ENCODE measurements around the gene UFSP1.

UFSP1 gene

DNA sequence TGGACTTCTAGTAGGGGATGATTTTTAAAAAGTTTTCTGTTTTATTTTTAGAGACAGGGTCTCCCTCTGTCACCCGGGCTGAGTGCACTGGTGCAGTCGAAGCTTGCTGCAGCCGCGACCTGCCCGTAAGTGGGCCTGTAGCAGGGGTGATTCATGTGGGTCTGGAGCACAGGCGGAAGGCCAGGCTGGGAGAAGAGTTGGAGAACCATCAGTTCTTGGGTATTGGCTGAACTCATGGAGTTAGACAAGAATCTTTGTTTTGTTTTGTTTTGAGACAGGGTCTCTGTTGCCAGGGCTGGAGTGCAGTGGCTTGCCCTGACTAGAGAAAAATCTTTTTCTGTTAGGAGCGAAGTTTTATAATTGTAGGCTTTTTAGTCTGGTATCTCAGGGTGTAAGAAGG lies 8.9 kb downstream of the UFSP1 start:
- DNase-seq, result no peak

DNA sequence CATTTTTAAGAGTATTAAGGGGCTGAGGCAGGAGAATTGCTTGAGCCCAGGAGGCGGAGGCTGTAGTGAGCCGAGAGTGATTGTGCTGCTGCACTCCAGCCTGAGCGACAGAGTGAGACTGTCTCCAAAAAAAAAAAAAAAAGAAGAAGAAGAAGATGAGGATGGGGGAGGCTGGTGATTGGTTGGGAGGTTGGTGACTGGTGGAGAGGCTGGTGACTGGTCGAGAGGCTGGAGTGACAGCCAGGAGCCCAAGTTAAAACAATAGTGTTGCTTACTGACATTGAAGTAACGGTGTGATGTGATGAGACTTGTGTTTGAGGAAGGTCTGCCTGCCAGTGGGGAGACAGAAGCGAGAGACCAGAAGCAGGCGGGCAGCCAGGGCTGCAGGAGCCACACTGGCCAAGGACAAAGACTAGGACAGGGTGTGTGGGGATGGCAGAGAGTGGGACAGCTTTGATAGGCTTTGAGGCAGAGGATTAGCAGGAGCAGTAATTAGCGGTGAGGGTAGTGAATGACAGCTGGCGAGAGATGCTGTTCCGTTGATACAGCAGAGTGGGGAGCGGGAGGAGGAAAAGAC lies 9.7 kb downstream of the UFSP1 start:
- DNase-seq, result no peak

DNA sequence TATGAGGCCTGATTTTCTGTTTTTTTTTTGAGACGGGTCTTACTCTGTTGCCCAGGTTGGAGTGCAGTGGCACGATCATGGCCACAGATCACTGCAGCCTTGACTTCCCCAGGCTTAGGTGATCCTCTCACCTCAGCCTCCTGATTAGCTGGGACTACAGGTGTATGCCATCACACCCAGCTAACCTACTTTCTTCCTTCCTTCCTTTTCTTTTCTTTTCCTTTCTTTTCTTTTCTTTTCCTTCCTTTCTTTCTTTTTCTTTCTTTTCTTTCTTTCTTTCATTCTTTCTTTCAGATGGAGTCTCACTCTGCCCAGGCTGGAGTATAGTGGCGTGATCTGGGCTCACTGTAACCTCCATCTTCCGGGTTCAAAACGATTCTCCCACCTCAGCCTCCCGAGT lies 10.8 kb downstream of the UFSP1 start:
- DNase-seq, result no peak

DNA sequence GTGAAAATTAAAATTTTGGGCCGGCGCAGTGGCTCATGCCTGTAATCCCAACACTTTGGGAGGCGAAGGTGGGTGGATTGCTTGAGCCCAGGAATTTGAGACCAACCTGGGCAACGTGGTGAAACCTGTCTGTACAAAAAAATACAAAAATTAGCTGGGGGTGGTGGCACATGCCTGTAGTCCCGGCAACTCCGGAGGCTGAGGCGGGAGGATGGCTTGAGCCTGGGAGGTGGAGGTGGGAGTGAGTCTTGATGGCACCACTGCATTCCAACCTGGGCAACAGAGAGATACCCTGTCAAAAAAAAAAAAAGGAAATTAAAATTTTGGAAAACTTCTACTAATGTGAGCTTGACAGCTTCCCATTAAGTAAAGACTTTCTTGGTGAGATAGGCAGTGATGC lies 11.5 kb downstream of the UFSP1 start:
- no peak for DNase-seq

DNA sequence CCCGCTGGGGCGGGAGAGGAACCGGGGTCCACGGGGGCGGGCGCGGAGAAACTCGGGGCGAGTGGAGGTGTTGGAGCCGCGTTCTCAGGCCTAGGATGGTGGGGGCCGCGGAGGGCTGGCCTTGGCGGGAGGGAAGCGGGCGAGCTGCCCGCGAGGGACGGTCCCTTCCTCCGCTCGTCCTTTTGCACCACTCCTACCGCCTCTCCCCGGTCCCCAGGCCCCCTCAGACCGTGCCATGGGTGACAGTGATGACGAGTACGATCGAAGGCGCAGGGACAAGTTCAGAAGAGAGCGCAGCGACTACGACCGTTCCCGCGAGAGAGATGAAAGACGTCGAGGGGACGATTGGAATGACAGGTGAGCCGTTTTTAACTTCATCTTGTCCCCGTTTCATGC lies 14.2 kb downstream of the UFSP1 start:
- no peak for DNase-seq

DNA sequence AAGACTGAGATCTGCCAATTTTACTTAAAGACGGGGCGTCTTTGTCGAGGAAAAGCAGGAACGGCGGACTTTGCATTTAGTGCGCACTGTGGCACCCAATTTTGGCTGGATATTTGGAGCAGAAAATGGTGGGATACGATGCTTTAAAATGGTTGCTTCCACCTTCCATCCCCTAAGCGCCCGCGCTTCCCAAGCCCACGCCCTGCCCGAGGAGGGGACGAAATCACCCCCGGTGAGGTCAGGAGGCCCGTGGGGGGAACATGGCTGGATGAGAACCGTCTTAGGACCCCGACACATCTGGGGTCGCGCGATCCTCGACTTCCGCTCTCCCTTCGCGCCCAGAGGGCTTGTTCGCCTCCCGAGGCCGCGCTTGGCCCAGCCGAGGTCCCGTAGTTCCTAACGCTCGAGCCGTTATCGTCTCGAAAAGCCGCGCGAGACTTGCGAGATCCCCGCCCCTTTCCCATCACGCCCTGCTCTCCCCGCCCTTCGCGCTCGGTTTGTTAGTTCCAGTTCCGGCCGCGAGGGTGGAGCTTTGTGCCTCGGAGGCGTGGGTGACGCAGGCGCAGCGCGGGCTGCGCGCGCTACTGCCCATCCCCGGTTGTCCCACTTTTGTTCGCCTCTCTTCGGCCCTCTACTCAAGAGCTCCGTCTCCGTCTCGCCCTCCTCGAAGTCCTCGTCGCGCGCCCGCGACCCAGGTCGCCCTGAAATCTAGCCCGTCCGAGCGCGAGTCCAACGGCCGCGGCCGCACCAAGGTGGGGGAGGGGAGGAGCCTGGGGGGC lies 14.7 kb downstream of the UFSP1 start, which contains the start of gene SRRT:
TSS of gene SRRT (plus strand) at position 527 of the 779 bp plus-strand sequence. CDS start 488 bp downstream, outside the sequence.
- DNase-seq, result peak; percentile 98

DNA sequence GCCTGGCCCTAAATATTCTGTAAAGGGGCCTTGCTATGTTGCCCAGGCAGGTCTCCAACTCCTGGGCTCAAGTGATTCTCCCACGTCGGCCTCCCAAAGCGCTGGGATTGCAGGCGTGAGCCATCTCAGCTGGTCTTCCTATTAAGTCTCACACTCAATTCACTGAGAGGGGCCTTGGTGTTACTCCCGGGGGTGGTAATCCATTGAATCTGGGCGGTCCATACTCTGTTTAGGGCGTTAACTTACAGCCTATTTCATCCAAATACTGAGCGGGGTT lies 15.3 kb downstream of the UFSP1 start:
- DNase-seq, result no peak

DNA sequence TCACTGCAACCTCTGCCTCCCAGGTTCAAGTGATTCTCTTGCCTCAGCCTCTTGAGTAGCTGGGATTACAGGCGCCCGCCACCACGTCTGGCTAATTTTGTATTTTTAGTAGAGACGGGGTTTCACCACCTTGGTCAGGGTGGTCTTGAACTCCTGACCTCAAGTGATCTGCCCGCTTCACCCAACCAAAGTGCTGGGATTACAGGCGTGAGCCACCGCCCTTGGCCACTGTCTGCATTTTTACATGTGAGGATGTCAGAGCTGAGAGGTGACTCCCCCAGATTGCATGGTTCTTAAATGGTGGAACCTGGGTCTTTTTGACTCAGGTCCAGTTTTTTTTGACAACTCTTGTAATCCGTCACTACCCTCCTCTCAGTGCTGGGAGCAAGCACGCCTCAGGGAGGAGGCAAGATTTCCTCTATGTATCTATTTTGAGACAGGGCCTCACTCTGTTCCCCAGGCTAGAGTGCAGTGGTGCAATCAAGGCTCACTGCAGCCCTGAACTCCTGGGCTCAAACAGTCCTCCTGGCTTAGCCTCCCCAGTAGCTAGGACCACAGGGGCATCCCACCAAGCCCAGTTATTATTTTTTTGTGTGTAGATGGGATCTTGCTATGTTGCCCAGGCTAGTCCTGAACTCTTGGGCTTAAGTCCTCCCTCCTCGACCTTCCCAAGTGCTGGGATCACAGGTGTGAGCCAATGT lies 15.8 kb downstream of the UFSP1 start:
- no peak for DNase-seq

DNA sequence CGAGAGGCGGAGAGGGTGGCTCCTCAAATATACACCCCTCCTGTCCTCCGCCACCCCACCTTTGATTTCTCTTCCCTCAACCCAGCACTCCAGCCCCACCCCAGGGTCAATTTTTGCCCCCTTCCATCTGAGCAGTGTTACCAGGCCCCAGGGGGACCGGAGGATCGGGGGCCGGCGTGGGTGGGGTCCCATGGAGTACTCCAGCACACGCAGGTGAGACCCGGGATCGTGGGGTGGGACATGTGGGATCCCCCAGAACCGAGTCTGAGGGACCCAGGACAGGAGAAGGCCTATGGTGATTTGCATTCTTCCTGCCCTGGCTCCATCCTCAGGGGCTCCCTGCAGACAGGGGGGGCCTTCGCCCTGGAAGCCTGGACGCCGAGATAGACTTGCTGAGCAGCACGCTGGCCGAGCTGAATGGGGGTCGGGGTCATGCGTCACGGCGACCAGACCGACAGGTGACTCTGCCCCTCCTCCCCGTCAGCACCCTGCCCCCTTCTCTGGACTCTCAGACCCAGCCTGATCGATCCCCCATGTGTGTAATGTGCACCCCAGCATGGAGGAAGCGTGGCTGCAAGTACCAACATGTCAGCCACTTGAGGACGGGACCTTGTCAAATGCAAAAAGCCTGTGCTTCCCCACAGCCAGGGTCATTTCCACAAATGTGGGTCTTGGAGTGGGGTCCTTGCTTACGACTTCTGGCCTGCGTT lies 21.6 kb downstream of the UFSP1 start:
- DNase-seq, result no peak

DNA sequence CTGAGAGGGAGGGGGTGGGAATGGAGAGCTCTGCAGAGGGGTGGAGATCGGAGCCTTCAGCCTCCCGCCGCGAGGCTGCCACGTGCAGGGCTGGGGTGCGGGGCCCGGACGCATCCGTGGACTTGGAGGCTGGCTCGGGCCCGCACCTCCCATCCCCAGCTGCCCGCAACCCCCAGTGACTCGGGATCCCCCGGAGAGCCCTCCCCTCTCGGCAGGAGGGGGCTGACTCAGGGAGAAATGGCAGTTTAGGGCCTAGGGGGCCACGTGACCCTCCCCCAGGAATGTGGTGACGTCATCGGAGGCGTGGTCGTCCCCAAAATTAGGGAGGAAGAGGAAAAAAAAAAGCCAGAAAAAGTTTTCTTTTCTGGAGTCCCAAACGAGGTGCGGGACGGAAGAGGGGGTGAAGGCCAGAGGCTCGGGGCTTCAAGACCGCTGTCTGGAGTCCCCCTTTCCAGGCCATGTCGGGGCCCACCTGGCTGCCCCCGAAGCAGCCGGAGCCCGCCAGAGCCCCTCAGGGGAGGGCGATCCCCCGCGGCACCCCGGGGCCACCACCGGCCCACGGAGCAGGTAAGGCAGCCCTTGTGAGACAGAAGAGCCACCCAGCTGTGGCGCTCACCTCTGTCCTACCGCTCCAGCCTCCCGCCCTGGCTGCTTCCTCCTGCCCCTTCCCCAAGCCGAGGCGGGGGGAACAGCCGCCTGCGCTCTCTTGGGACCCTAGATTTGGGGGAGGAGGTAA lies 22.3 kb downstream of the UFSP1 start, which contains the start of gene TRIP6:
TSS of gene TRIP6 (plus strand) at position 348 of the 736 bp plus-strand sequence. CDS start at position 459, 111 bp downstream.
- DNase-seq, result no peak

DNA sequence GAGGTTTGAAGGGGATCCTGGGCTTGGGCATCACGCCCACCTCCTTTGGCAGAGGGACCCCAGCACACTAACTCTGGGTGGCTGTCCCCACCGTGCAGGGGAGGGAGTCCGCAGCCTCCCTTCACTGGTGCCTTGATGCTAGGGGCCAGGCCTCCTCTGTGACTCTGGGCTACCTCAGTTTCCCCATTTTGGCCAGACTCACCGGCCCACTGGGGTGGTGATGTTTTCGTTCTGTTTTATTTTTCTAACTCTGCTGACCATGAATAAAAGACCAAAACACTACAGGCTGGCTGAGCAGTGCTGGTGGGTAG lies 22.8 kb downstream of the UFSP1 start:
- DNase-seq, result no peak

DNA sequence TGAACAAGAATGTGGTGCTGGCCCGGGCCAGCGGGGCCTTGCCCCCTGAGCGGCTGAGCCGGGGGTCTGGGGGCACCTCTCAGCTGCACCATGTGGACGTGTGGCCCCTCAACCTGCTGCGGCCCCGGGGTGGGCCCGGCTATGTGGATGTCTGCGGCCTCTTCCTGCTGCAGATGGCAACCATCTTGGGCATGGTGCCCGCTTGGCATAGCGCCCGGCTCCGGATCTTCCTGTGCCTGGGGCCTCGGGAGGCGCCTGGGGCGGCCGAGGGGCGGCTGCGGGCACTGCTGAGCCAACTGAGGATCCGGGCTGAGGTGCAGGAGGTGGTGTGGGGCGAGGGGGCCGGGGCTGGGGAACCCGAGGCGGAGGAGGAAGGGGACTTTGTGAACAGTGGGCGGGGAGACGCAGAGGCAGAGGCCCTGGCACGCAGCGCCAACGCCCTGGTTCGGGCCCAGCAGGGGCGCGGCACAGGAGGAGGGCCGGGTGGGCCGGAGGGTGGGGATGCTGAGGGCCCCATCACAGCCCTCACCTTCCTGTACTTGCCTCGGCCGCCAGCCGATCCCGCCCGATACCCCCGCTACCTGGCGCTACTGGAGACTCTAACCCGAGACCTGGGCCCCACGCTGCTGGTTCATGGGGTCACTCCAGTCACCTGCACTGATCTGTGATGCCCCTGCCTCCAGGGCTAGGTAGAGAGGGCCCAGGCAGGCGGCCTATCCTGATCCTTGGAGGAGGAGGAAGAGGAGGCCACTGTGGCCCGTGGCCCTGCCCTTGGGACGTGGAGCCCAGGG lies 23.4 kb downstream of the UFSP1 start:
- no peak for DNase-seq

DNA sequence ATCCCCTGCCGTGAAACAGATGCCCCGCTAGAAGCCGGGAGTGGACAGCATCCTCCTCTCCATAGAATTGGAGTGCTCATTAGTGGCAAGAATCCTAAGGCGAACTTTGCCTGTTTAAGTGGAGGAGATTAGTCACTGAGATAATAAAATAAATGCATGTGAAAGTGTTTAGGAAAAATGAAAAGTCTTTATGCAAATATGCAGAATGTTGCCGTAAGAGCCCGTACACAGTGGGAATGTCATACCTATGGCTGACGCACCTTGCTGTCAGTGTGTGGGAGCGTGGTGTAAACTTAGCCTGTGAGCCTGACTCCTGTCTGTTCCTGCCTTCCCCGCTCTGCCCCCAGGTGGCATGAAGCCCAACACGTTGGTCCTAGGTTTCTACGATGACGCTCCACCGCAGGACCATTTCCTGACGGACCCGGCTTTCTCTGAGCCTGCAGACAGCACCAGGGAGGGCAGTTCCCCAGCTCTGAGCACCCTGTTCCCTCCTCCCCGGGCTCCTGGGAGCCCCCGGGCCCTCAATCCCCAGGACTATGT lies 24.1 kb downstream of the UFSP1 start:
- no peak for DNase-seq

DNA sequence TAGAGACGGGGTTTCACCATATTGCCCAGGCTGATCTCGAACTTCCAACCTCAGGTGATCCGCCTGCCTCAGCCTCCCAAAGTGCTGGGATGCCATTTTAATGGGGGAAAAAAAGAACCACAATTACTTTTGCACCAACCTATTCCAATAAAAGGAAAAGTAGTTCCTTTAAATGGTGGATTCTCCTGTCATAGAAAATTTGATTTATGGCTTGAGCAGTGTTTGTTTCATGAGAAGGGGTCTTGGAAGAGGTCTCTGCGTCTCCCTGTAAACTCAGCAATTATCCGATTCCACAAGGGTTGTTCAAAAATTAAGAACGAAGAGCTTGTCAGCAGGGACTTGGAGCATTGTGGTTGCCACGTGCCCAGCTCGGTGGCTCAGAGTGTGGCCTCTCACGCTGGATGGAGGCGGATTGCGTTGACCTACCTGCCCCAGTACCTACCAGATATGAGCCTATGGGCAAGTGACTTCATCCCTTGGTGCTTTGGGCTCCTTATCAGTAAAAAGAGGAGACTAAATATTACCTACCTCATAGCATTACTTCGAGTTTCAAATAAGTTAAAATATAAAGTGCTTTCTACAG lies 25.2 kb downstream of the UFSP1 start:
- DNase-seq, result no peak

DNA sequence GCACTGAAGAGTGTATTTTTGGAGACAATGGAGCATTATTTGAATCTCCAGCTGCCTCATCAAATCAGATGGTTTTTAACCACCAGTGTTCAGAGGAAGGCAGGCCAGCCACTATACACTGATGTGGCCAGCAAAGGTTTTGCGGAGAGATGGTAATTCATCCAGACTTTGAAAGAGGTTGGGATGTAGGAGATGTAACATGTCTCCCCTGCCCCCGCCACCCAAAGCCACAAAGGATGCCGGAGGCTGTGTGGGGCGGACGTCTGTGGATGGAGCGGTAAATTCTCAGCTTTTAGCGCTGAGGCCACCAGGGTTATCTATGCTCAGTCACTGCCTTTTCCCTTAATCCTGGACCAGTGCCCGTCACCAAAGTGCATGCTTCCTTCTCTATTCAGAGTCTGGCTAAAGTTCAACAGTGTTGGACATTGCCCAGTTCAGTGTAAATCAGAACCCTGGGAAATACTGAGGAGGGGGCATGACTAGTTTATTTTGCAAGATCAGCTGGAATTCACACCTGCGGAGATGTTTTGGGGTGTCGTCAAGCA lies 26.0 kb downstream of the UFSP1 start:
- DNase-seq, result no peak

DNA sequence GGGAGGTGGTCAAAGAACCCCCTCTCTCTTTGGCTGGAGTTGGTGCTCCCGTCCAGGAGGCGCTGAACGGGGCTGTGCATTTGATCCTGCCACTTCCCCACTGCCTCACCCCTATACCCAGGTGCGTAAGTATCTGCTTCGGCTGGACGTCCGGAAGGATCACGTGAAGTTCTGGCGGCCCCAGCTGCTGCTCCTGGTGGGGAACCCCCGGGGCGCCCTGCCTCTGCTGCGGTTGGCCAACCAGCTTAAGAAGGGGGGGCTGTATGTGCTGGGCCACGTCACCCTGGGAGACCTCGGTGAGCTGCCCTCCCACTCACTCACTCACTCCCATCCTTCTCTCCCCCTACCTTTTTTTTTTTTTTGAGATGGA lies 27.9 kb downstream of the UFSP1 start:
- DNase-seq, result no peak

DNA sequence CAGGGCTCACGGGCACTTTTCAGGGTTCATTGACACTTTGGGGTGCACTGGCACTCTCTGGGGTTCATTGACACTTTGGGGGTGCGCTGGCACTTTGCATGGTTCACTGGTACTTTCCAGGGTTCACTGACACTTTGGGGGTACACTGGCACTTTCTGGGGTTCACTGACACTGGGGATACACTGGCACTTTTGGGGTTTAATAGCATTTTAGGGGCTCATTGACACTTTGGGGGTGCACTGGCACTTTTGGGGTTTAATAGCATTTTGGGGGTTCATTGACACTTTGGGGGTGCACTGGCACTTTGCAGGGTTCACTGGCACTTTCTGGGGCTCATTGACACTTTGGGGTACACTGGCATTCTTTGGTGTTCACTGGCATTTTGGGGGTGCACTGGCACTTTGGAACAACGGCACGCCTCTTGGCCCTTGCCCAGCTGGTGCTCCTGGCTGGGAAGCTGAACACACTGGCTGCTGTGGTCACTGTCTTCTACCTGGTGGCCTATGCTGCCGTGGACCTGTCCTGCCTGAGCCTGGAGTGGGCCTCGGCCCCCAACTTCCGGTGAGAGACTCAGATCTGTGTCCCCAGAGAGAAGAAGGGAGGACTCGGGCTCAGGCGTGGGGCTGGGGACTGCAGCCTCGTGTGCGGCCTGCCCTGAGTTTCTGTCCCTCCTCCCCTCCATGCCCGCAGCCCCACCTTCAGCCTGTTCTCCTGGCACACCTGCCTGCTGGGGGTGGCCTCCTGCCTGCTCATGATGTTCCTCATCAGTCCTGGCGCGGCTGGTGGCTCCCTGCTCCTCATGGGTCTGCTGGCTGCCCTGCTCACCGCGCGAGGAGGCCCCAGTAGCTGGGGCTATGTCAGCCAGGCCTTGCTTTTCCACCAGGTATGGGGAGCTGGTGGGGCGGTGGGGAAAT lies 28.6 kb downstream of the UFSP1 start:
- no peak for DNase-seq

DNA sequence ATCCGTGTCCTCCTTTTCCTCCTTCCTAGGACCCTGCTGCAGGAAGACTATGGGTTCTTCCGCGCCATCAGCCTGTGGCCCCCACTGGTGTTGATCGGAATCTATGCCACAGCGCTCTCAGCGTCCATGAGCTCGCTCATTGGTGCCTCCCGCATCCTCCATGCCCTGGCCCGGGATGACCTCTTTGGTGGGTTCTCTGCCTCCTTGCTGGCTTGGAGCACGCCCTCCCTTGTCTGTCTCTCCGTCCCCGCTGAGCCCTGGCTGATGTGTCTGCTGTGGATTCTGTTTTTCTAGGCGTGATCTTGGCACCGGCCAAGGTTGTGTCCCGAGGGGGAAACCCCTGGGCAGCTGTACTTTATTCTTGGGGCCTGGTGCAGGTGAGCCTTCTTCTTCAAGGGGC lies 29.7 kb downstream of the UFSP1 start:
- DNase-seq, result no peak

DNA sequence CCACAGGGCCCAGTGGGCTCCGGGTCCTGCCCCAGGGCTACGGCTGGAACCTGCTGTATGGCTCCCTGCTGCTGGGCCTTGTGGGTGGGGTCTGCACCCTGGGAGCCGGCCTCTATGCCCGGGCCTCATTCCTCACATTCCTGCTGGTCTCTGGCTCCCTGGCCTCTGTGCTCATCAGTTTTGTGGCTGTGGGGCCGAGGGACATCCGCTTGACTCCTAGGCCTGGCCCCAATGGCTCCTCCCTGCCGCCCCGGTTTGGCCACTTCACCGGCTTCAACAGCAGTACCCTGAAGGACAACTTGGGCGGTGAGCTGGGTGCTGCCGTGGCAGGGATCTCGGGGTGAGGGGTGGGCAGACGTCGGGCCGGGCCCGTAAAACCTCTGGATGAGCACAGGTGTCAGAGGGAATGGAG lies 32.6 kb downstream of the UFSP1 start:
- DNase-seq, result no peak

DNA sequence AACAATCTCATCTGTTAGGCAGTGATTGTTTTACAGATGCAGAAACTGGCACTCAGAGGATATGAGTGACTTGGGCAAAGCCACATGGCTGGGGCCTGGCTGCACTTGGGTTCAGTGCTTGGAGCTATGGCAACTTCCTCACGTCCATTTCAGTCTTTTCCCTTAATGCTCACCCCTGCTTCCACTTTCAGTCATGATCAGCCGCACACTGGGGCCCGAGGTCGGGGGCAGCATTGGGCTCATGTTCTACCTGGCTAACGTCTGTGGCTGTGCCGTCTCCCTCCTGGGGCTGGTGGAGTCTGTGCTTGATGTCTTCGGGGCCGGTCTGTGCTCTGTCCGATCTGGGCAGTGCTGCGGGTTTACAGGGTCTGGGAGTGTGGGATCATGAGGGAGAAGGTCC lies 34.0 kb downstream of the UFSP1 start:
- DNase-seq, result no peak

All from activated CD4-positive, alpha-beta T cell treated with anti-CD3 and anti-CD28 coated beads, Interleukin-2, amount 50 U/mL, for 1 hour (primary cell).